ENCODE data around the gene PPP1R26.
"Not testable (repeated sequence)": the region's sequence is repeated elsewhere in the genome, so short reads cannot be mapped to it uniquely, and the experiment has no call there.

The PPP1R26 gene

GRCh38 chr9:135503371-135504261 lies 24.0 kb downstream of the PPP1R26 start:
- no peak for DNase-seq (ENCODE audit: low read depth in 2 of 2)

DNA sequence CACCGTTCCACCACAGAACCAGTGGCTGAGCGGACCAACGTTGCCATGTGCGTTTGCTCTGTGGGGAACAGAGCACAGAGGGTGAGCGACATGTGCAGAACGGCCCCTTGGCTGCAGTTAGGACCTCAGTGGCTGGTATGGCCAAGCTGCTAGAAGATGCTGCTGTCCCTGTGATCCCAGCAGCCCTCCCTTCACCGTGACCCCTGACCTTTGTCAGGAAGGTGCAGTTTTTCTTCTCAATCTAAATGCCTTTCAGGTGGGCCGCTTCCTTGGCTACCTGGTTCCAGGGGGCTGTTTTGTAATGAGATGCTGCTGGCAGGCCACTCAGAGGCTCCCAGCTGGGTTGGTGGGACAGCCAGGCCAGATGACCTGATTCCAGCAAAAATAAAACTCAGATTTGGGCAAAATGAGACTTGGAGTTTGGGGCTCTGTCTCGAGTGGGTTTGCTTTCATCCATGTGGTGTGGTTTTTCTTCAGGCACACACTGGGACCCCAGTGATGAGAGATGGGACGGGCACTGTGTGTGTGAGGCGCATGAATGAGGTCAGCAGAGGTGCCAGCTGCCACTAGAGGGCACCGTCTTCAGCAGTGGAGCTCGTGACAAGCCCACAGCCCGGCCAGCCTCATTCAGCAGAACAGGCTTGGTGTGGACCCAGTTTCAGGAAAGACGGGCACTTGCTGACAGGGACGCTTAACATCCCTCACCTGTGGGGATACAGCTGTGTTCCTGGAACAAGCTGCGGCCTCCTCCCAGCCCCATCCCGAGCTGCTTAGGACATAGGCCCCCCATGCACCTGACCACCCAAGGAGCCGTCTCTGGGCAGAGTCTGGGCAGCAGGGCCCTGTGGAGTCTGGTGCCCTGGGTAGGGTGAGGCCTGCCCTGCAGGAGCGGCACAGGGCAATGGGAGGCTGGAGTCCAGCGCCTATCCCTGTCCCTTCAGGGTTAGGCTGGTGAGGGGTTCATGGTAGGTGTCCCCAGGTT lies 25.0 kb downstream of the PPP1R26 start:
- DNase-seq (ENCODE audit: low read depth in 2 of 2): peak in 1 of 2 donors; percentile 26

- no peak for DNase-seq (ENCODE audit: low read depth in 2 of 2)
Measured at GRCh38 chr9:135505406-135506187, 26.0 kb downstream of the PPP1R26 start.

DNA sequence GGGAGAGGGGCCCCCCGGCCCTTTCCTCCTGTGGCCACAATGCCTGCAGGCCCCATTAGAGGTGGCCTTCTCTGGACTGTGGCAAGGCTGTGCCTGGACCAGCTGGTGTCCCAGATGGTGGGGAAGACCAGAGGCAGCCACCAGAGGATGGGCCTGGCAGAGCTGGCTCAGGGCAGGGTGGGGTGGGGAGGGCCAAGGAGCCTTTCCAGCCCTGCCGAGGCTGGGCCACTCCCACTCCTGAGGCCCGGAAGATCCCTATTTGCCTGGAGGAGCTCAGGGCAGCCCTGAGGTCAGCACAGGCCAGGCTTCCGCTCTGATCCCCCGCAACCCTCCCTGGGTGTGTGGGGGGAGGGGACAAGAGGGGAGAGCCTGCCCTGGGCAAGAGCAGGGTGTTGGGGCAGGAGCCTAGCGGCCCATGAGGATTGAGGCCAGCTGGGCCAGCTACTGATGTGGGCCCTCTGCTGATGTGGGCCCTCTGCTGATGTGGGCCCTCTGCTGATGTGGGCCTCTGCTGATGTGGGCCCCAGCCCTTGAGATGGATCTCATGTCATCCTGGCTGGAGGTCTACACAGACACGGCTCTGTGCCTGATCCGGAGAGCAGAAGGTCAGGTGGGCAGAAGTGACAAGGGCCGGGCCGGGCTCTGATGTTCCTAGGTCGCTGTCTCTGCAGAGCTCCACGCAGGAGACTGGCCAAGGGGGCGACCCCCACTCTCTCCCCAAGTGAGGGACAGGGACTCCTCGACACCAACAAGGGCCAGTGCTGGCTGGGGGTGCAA lies 26.9 kb downstream of the PPP1R26 start:
- DNase-seq (ENCODE audit: low read depth in 2 of 2): no peak

DNA sequence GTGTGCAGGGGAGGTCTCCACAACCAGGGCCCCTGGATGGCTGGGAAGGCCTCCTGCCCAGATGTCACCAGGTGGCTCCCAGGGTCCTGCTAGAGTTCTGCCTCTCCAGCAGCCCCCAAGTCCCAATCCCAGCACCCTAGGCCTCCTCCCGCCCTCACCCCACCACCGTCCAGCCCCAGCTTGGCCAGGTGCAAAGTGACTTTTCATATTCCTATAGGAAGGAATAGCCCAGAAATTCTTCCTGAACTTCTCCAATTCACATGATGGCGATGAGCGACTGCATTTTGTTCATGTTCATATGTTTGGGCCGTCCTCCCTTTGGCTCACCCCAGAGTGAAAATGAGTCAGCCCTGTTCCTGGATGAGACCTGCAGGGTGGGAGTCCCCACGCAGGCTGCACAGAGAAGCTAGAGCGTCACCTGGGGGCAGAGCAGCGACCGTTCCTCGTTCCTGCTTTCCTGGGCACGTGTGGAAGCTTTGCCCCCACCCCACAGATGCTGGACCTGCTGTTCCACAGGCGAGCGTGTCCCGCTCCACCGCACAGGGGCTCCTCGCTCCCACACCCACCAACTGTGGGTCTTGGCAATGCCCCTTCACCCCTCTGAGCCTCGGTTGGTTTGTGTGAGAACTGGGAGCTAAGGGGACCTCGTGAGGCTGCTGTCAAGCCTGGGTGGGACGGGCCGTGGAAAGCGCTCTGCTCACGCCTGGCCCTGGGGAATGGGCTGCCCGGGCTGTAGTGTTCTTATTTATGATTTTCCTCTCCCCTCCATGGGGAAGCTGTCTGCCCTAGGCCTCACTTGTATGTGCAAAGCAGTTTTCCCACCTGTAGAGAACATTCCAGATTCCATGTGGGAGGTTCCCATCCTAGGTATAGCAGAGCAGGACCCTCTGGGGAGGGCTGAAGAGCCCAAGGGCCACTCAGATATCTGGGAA lies 27.8 kb downstream of the PPP1R26 start:
- no peak for DNase-seq (ENCODE audit: low read depth in 2 of 2)

DNA sequence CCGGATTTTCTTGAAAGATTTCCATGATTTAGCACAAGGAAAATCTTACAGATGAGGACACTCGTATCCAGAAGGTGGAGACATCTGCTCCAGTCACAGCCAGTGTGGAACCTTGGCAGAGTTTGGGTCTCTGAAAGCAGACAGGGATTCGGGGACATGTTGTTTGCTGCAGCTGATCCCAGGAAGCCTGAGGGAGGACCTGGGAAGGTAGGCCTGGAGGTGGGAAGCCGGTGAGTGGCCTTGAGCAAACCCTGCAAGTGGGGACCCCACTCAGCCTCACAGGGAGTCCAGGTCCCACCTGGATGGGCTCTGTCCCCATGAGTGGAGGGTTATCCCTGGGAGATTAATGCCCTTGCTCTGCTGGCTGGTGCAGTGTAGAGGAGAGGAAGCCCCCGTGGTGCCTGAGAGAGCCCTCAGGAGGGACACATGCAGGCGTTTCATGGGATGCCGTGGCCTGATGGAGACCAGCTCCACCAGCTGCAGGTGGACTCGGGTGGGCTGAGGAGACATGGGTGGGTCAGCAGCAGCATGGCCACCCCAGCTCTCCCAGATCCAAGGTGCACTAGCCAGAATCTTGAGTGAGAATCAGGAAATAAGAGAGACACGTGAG lies 28.7 kb downstream of the PPP1R26 start:
- DNase-seq (ENCODE audit: low read depth in 2 of 2): no peak

DNA sequence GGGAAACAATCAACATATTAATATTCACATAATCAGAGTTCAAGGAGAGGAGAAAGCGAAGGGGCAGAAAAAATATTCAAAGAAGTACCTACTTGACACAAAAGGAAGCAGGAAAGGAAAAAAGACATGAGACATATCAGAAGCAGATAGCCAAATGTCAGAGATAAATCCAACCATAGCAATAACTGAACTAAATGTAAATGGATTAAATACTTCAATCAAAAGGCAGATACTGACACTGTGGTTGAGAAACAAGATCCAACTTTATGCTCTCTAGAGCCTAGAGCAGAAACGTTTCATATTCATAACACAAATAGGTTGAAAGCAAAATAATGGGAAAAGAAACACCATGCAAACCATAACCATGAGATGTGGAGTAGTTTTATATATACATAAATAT lies 29.9 kb downstream of the PPP1R26 start:
- no peak for DNase-seq (ENCODE audit: low read depth in 2 of 2)

GRCh38 chr9:135512241-135512603 lies 32.6 kb downstream of the PPP1R26 start:
- DNase-seq (ENCODE audit: low read depth in 2 of 2): no peak

DNA sequence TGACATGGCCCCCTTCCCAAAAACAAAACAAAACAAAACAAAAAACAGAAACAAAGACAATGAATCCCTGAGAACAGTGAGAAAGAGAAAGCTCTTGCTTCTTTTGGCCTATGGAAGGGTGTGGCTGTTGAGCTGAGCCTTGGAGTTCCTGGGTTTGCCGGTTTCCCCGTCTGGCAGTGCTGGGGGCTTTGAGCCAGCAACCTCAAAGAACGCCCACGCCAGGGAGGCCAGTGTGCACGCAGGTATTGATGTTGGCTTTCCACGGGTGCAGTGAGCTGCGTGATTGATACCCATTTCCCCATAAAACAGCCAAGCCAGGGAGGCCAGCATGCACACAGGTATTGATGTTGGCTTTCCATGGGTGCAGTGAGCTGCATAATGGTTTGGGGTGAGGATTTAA lies 33.3 kb downstream of the PPP1R26 start:
- DNase-seq (ENCODE audit: low read depth in 2 of 2): no peak

DNA sequence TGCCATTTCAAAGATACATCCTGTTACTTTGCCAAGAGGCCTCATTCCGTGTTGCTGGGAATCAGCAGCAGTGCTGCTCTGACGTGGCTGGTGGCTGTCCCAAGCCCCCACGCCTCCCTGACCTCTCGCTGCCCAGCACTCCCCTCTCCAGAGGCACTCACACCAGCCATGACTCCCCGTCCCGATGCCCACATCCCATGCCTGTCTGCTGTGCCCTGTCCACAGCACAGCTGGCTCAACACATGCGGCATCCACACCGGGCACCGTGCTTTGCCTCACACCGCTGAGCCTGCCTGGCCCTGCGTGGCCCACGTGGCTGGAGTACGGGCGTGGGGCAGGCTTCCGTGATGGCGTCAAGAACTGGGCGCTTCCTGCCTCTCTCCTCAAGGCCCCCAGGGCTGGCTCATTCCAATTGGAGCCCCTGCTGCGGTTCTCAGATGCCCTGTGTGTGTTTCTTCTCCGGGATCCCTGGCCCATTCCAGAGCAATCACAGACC lies 33.8 kb downstream of the PPP1R26 start:
- no peak for DNase-seq (ENCODE audit: low read depth in 2 of 2)

GRCh38 chr9:135513906-135514305 lies 34.3 kb downstream of the PPP1R26 start:
- not testable (repeated sequence) for DNase-seq (ENCODE audit: low read depth in 2 of 2)

DNA sequence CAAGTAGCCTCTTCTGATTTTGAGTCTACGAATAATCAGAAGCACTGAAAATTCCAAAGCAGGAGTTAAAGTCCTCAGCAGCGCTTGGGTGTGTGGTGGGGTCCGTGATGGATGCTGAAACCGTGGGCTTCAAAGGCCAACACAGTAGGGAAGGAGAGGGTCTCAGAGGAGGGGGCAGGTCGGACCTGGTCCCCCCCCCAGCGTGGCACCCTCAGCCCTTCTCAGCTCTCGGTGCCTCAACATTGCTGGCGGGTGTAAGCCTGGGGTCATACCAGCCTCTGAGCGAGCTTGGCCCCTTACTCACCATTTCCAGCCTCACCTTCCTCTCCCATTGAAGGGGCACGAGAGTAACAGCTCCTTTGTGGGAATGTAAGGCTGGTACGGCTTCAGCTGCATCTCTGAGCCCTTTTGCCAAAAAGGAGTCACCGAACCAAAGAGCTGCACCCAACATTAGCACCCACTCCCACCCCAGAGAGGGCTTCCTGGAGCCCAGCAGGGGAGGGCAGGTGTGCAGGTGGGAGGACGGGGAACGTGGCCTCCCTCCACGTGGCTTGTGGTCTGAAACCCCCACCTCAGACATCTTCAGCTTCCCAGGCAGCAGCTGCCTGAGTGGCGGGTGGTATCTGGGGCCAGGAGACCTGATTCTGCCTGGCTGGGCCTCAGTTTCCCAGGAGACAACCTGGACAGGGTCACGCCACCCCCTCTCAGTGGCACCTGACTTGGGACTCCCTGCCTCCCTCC lies 34.9 kb downstream of the PPP1R26 start:
- no peak for DNase-seq (ENCODE audit: low read depth in 2 of 2)

DNA sequence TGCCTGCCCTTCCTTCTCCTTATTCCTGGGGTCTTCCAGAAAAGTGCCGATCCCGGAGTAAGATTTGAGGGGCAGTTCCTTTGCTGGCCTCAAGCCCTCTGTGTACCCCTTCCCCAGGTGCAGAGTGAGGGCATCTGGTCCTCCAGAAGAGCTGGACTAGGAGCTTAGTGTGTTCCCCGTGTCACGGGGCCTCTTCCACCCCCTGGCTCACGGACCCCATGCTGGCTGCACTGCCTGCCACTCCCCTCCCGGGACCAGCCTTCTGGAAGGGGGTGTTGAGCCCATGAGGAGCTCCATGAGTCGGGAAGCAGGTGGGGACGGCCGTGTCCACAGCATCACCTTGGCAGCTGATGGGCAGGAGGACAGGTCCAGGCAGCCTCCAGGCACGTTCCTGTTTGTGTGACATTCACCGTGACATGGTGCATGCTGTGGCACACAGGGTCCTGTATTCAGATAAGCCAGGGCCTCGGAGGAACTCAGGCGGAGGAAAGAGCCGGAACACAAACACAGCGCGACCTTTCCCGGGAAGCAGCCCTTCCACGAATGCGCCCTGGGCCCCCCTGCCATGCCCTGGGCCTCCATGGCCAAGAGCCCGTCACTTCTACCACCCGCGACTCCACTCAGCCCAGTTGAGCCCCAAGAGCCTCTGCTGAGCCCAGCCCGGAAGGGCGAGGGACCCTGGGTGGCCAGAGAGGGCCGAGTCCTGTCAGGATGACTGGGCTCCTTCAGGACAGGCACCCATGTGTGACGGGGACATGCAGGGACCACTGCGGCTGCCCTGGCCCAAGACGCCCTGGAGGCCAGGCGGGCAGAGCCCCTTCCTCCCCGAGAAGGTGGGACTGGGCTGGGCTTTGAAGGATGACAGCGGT lies 35.7 kb downstream of the PPP1R26 start:
- no peak for DNase-seq (ENCODE audit: low read depth in 2 of 2)

- no peak for DNase-seq (ENCODE audit: low read depth in 2 of 2)
Measured at GRCh38 chr9:135516132-135516860, 36.7 kb downstream of the PPP1R26 start.

DNA sequence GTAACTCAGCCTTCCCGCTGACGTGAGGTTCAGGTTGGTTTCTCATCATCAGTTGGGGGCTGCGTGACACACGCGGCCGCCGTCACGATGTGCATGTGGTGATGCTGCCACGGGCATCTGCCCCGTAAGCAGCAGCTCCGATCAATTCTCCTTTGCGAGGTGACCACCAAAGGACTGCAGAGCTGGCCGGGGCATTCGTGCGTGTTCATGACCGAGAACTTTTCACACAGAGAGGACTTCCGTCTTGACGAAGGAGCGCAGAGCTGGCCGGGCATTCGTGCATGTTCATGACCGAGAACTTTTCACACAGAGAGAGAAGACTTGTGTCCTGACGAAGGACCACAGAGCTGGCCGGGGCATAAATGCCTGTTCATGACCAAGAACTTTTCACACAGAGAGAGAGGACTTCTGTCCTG lies 37.8 kb downstream of the PPP1R26 start:
- DNase-seq (ENCODE audit: low read depth in 2 of 2): no peak

DNA sequence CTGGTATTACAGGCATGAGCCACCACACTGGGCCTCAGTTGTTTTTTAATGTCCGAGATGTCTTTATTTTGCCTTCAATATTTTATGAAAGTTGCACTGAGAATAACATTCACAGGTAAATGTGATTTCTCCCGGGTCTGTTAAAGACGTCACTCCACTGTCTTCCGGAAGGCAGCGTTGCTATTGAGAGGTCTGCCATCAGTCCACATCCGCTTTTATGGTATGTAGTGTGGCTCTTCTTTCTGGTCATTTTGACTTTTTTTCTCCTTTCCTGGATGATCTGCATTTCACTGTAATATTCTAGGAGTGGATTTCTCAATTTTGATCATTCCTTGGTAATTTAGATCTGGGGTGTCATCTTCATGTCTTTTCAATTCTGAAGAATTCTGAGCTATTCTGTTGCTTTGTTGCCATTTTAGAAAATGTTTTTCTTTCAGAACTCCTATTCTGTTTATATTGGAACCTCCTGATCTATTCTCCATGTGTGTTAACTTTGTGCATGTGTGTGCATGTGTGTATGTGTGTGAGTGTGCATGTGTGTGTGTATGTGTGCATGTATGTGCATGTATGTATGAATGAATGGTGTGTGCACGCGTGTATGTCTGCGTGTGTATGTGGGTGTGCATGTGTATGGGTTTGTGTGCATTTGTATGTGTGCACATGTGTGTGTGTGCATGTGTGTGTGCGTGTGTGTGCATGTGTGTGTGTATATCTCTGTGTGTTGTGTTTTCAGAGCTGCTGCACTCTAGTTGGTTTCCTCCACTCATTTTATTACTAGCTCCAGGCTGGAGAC lies 39.8 kb downstream of the PPP1R26 start:
- DNase-seq (ENCODE audit: low read depth in 2 of 2): no peak
